ENCODE results near the gene LUZP4.

LUZP4 gene

DNA sequence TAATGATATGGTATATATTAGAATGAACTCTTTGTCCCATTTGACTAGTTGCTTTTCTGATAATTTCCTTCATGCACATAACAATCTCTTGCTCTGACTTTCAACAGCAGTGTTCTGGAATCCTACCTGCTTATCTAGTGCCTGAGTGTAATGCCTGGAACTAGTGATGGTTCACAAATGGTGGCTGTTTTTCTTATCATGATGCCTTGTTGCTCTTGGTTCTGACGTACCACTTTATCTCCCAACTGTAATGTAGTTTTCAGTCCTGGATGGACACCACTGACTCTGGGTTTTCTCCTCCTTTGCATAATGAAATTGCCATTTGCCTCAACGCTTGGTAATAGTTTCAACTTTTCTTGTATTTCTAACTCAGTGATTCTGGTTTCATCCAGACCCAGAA lies 25.5 kb upstream of the LUZP4 start:
- TF ChIP-seq, protein P1, sequence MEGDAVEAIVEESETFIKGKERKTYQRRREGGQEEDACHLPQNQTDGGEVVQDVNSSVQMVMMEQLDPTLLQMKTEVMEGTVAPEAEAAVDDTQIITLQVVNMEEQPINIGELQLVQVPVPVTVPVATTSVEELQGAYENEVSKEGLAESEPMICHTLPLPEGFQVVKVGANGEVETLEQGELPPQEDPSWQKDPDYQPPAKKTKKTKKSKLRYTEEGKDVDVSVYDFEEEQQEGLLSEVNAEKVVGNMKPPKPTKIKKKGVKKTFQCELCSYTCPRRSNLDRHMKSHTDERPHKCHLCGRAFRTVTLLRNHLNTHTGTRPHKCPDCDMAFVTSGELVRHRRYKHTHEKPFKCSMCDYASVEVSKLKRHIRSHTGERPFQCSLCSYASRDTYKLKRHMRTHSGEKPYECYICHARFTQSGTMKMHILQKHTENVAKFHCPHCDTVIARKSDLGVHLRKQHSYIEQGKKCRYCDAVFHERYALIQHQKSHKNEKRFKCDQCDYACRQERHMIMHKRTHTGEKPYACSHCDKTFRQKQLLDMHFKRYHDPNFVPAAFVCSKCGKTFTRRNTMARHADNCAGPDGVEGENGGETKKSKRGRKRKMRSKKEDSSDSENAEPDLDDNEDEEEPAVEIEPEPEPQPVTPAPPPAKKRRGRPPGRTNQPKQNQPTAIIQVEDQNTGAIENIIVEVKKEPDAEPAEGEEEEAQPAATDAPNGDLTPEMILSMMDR (conservative IDR thresholded peaks at IDR 0.05): no peak

DNA sequence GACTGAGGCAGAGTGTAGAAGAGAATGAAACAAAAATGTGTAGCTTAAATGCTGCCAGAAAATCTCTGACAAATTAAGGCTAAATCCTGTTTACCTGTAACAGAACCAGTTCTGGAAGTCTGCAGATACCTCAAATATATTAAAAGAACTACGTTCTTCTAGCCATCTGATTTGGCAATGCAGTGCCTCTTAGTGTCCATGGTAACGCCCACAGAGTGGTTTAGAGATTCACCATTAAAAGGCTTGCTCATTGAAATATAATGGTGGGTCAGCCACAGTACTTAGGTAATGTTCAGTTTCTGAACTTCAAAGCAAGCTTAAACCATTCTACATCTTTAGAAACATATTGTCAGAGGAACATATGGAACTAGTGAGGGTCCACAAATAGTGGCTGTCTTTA lies 23.2 kb upstream of the LUZP4 start:
- TF ChIP-seq, protein P1 (conservative IDR thresholded peaks at IDR 0.05): no peak
- H3K27ac ChIP-seq: no peak overlapping the region

More for the DNA sequence above, 25.5 kb upstream of the LUZP4 start:
- H3K27ac ChIP-seq: no peak overlapping the region

DNA sequence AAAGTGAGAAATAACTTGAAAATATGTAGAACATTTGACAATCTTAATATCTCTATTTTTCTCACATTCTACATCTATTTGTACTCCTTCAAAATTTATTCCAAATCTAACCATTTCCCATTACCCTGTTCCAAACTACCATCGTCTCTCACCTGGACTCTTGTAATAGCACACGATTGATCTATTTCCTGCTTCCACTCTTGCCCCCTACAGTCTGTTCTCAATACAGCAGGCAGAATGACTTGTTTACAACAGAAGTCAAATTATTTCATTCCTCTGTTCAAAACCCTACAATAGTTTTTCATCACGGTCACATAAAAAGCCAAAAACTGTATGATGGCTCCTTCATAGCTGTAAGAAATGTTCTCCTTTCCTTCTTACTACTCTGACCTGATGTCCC lies 21.1 kb upstream of the LUZP4 start:
- TF ChIP-seq, protein P1 (conservative IDR thresholded peaks at IDR 0.05): no peak
- no peak overlapping the region for H3K27ac ChIP-seq

DNA sequence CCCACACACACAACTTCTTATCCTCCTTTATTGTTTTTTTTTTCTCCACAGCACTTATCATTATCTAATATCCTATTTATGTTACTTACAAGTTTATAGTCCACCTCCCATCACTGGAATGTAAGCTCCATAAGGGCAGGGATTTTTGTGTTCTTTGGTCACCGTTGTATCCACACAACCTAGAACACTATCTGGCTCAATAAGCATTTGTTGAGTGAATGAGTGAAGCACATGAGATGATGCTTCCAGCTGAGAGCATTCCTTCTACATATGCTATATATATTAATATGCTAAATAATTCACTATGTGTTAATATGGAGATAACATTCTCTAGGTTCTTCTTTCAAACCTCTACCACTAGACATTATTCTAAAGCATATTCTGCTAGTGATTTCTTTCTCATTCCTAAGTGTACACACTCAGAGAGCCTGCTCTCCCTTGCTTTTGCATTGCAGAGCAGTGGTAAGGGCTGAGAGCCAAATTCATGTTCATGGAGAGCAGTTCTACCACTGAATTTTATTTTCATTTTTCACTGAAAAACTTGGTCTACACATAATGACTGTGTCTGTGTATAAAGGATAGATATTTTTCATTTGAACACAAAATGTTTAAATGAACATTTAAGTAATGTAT lies 20.3 kb upstream of the LUZP4 start:
- no peak overlapping the region for H3K27ac ChIP-seq
- TF ChIP-seq, protein P1 (conservative IDR thresholded peaks at IDR 0.05): no peak

DNA sequence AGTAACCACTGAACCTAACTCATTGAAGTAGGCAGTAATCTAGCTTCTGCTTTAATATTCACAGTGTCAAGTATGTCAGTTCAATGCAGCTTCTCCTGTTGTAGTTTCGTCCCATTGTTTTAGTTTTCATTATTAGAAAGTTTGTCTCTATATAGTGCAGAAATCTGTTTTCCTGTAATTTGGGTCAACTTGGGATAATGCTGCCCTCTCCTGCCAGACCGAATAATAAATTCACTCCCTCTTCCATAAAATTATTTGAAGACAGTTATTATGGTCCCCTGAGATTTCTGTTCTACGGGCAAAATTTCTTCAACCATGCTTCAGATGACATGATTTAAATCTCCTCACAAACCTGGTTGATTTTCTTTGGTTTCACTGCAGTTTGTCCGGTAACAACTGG lies 4.6 kb upstream of the LUZP4 start:
- TF ChIP-seq, protein P1 (conservative IDR thresholded peaks at IDR 0.05): peak; percentile 32
- H3K27ac ChIP-seq: no peak overlapping the region

DNA sequence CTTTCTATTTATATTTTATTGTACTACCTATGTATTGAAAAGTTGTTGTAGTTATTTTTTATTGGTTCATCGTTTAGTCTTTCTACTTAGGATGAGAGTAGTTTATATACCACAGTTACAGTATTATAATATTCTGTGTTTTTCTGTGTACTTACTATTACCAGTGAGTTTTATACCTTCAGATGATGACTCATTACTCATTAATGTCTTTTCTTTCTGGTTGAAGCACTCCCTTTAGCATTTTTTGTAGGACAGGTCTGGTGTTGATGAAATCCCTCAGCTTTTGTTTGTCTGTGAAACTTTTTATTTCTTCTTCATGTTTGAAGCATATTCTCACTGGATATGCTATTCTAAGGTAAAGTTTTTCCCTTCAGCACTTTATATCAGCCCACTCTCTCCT lies 7.7 kb downstream of the LUZP4 start:
- H3K27ac ChIP-seq: no peak overlapping the region
- TF ChIP-seq, protein P1 (conservative IDR thresholded peaks at IDR 0.05): no peak

DNA sequence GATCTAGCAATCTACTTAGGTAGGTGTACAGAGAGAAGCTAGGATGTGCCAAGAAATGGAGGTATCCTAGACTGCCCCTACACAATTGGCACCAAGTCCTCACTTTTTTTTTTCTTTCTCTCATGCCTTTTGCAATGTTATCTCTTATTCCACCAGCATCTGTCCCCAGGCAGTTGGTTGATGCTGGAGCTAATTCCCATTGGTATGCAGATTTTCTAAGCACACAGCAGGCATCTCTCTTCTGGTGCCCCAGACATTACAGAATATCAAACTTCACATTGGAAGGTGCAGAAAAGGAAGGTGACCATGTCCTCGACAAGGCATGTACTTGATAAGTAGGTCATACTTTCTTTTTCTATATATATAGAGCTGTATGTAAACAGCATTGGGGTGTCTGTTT lies 21.6 kb downstream of the LUZP4 start:
- TF ChIP-seq, protein P1 (conservative IDR thresholded peaks at IDR 0.05): no peak
- no peak overlapping the region for H3K27ac ChIP-seq
